ENCODE measurements around the gene DSCAML1. TPM values are rescaled to one million over a fixed set of nuclear protein-coding genes. Genes with fewer than 3 reads are reported as not detected.

Gene DSCAML1
- total RNA-seq, 1 experiment from 2014 or later, result 0.15 TPM

GRCh38 chr11:117554601-117555333 is 242.2 kb downstream of the DSCAML1 start:
- no peak overlapping the region for H2AFZ ChIP-seq (ENCODE audit: low read length)
- no peak overlapping the region for H3K18ac ChIP-seq (ENCODE audit: insufficient read length, low read depth, low read length)
- no peaks in the 10 kb centered on the region for H3K23me2 ChIP-seq (ENCODE audit: insufficient read length, low read depth, low read length, poor library complexity, severe bottlenecking)
- H2BK5ac ChIP-seq (ENCODE audit: insufficient read length, low read length), result no peak overlapping the region
- Mint-ChIP-seq H3K36me3 (ENCODE audit: insufficient read depth in 1 of 3, low read depth in 3 of 3) (no peaks in the 10 kb centered on the region), H3K4me3 (no peak overlapping the region), H3K9me3 (no peaks in the 10 kb centered on the region), H3K27me3 (ENCODE audit: low read depth) (peaks cover 25% of the 10 kb centered on the region), H3K27ac (peak overlapping the region in 1 of 3 experiments; percentile 81; a peak in 1 of 7 replicates), H3K4me1 (peaks cover 40 to 51% of the 10 kb centered on the region in 2 experiments)
- H3K27me3 ChIP-seq (ENCODE audit: insufficient read depth, low read length), result no peaks in the 10 kb centered on the region
- H3K9me3 ChIP-seq (ENCODE audit: control insufficient read depth, low read depth, low read length), result no peaks in the 10 kb centered on the region
- no peak overlapping the region for H2BK120ac ChIP-seq (ENCODE audit: low read depth, low read length, poor library complexity, severe bottlenecking)
- H2BK20ac ChIP-seq (ENCODE audit: low read depth, low read length, poor library complexity, severe bottlenecking), result no peak overlapping the region
- no peaks in the 10 kb centered on the region for H3K79me1 ChIP-seq (ENCODE audit: insufficient read depth, low read depth, low read length, poor library complexity, severe bottlenecking)
- H3K23ac ChIP-seq (ENCODE audit: insufficient read length, low read depth, low read length), result no peak overlapping the region
- H3K79me2 ChIP-seq (ENCODE audit: insufficient read depth, low read length), result no peaks in the 10 kb centered on the region
- no peaks in the 10 kb centered on the region for H4K20me1 ChIP-seq (ENCODE audit: control insufficient read depth, insufficient read depth, insufficient read length)
- H4K91ac ChIP-seq (ENCODE audit: insufficient read length, low read depth, low read length), result no peak overlapping the region
- no peak overlapping the region for H3K4ac ChIP-seq (ENCODE audit: low read depth, low read length)
- no peak for TF ChIP-seq CTCF (conservative IDR thresholded peaks at IDR 0.05)
- H3K9ac ChIP-seq (ENCODE audit: extremely low read depth, insufficient read length, low read length), result no peak overlapping the region
- no peak for DNase-seq
- no peak overlapping the region for H2BK12ac ChIP-seq (ENCODE audit: insufficient read length, low read depth, low read length)
- no peaks in the 10 kb centered on the region; the same call in 1 of the 2 replicates for H3K4me1 ChIP-seq (ENCODE audit: insufficient read depth, low read length)
- peak overlapping the region; percentile 17; the same call in 1 of the 2 replicates for H3K14ac ChIP-seq (ENCODE audit: insufficient read depth, low read length)
- no peak overlapping the region for H2AK5ac ChIP-seq (ENCODE audit: insufficient read length, low read length)
- no CpG with 5 or more reads among the region's 7 CpGs for WGBS (ENCODE audit: extremely low coverage, insufficient read length, low lambda C conversion rate)
- H3T11ph ChIP-seq (ENCODE audit: low read length), result no peak overlapping the region
- no peak overlapping the region for H2BK15ac ChIP-seq (ENCODE audit: low read depth, low read length)
- no peak overlapping the region for H4K5ac ChIP-seq (ENCODE audit: insufficient read length, low read depth, low read length)
- no peak overlapping the region for H4K8ac ChIP-seq (replicated peaks; ENCODE audit: insufficient read length, low read depth, low read length)
- H3K27ac ChIP-seq (ENCODE audit: insufficient read length, low read depth, low read length), result no peak overlapping the region
- no peak overlapping the region for H3K56ac ChIP-seq (ENCODE audit: insufficient read length, low read depth, low read length)
- H3K4me2 ChIP-seq (ENCODE audit: insufficient read depth, insufficient read length, low read length), result no peak overlapping the region

All from H9 (cell line).